Heart left ventricle (tissue), 13 donors: ENCODE results near the gene ASPSCR1.

Experiments
- POLR2A ChIP-seq, 2 donors: fragments of 450-650 bp; IDR thresholded peaks; one replicate each; pipeline ENCODE4 v1.6.1; 2017; ENCODE audit warnings: antibody characterized with exemption in 2 of 2, mild to moderate bottlenecking in 2 of 2, moderate library complexity in 2 of 2
- TF ChIP-seq, protein P1 (sequence below), 12 donors: fragments of 200-600 bp; sonication (generic) in 4 of 12; IDR thresholded peaks; one replicate each; pipeline versions ENCODE4 v1.5.0 to v1.8.0; 2018 to 2022; ENCODE audit warnings: antibody characterized with exemption in 12 of 12, mild to moderate bottlenecking in 5 of 12
- donor health status: ischemic (EF 13 %, LVEDD 7.1; RV severe dilation, severe dysfunction).
- donor health status: DM: no; HTN: yes; CAD: no.
- donor health status: DM: no; HTN: no; CAD: no.
- donor health status: ischemic (EF 25% LVEDD 6.9; RV normal size, moderate dysfunction).
- donor health status: ischemic (EF 25% LVEDD 5.7; RV mildly dilated, moderate dysfunction).
- donor health status: ischemic (EF 35%, LVEDD 5.7; RV mildly dilated, moderate dysfunction).
- donor health status: nonischemic (EF 11% LVEDD 7.7; RV severe dilation, severe dysfunction).
- donor health status: DM: yes; HTN: yes; CAD: no.
- donor health status: PGD.
- donor health status: ischemic (EF 29% LVEDD 5.4; RV normal size, mild dysfunction).
- donor health status: nonischemic (EF 23%, LVEDD 6.1; RV moderate dilation, normal function).

DNA sequence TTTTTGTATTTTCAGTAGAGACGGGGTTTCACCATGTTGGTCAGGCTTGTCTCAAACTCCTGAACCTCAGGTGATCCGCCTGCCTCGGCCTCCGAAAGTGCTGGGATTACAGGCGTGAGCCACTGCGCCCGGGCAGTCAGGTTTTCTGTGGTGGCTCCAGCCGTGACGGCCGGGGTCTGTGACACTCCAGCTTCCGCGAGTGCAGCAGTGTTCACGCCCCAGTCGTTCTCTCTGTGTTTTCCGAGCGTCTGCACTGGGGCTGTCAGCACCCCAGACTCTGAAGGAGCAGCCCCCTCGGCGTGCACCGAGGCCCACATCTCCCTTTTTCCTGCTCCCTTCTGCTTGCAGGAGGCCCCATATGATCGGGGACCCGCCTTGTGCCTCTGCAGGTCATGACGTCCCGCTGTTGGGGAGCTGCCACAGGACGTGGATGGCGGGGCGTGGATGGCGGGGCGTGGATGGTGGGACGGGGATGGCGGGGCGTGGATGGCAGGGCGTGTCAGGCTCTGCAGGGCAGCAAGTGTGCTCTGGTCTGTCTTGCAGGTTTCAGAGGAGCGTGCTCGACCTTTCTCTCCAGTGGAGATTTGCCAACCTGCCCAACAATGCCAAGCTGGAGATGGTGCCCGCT lies 5.7 kb downstream of the ASPSCR1 start:
- TF ChIP-seq, protein P1, sequence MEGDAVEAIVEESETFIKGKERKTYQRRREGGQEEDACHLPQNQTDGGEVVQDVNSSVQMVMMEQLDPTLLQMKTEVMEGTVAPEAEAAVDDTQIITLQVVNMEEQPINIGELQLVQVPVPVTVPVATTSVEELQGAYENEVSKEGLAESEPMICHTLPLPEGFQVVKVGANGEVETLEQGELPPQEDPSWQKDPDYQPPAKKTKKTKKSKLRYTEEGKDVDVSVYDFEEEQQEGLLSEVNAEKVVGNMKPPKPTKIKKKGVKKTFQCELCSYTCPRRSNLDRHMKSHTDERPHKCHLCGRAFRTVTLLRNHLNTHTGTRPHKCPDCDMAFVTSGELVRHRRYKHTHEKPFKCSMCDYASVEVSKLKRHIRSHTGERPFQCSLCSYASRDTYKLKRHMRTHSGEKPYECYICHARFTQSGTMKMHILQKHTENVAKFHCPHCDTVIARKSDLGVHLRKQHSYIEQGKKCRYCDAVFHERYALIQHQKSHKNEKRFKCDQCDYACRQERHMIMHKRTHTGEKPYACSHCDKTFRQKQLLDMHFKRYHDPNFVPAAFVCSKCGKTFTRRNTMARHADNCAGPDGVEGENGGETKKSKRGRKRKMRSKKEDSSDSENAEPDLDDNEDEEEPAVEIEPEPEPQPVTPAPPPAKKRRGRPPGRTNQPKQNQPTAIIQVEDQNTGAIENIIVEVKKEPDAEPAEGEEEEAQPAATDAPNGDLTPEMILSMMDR (IDR thresholded peaks at IDR 0.05): no peak
- no peak for TF ChIP-seq POLR2A (IDR thresholded peaks at IDR 0.05)
